IPS-11a (cell line): ENCODE results near the gene CHFR.
"Not testable (repeated sequence)": the region's sequence is repeated elsewhere in the genome, so short reads cannot be mapped to it uniquely, and the experiment has no call there.

Source experiments
- H3K4me3 ChIP-seq: one replicate; pipeline ENCODE4 v1.5.1; 2013; ENCODE audit warnings: low read depth, low read length, control low read depth

The CHFR gene

DNA sequence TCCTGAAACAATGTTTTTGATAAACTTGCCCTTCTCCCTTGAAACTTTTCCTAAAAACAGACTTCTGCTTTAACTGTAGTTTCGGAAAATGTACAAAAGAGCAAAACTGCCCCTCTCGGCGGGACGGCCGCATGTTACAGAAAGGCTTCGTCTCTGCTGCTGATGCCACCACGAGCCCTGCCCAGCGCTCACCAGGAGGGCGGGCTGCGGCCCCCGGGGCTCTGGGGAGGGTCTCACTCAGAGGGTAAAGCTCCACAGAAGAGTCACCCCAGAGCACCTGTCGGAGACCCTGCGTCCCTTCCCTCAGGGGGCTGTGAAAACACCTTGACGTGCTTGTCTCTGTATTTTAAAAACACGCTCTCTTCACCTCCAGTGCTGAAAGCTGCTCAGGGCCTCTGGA, 46.3 kb downstream of the CHFR start:
- no peak overlapping the region for H3K4me3 ChIP-seq

DNA sequence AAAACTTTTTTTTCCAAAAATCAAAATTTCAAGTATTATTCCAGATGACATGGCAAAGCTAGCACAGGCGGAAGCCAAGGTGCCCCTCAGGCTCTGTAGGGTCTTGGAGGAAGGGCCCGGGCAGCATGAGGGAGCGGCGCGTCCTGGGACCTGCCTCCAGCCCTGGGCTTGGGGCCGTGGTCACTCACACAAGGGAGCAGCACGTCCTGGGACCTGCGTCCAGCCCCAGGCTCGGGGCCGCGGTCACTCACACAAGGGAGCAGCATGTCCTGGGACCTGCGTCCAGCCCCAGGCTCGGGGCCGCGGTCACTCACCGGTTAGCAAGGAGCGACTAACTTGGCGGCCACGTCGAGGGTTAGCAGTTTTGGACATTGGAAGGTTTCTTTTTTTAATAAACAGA, 46.9 kb downstream of the CHFR start:
- no peak overlapping the region for H3K4me3 ChIP-seq

DNA sequence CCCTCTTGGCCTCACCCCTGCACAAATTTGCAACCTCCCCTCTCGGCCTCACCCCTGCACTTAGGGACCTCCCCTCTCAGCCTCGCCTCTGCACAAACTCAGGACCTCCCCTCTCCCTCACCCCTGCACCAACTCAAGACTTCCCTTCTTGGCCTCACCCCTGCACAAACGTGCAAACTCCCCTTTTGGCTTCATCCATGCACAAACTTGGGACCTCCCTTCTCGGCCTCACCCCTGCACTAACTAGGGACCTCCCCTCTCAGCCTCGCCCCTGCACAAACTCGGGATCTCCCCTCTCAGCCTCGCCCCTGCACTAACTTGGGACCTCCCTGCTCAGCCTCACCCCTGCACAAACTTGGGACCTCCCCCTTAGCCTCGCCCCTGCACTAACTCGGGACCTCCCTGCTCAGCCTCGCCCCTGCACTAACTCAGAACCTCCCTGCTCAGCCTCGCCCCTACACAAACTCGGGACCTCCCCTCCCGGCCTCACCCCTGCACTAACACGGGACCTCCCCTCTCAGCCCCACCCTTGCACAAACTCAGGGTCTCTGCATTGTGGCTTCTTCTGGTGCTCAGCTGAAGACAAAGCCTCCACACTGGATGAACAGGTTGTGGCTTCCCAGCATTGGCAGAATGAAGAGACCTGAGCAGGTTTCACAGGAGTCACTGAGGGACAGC, 47.7 kb downstream of the CHFR start:
- H3K4me3 ChIP-seq: no peak overlapping the region

DNA sequence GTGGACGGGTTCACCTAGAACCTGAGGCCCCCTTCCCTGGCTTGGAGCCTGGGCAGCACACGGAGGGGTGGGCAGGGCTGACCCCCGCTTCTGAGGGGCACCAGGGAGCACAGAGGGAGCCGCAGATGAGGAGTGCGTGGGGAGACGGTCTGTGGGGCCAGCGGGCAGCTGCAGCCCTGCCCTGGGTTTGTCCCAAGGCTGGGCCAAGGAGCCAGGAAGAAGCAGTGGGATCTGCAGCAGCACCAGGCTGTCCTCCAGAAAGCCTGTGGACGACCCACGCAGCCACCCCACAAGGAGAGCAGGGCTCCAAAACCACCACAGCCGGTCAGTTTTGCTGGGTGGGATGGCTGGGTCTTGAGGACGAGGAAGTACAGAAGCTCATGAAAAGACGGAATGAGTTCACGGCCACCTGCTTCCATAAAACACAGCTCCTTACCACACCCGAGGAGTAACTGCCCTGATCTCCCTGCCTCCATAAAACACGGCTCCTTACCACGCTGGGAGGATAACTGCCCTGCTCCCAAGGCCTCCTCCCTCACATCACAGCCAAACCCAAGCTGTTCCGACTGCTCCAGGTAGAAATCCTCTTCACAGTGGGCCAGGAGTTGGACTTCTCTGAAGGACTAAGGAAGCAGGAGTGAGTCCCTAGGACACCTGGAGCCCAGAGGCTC, 48.9 kb downstream of the CHFR start:
- H3K4me3 ChIP-seq: no peak overlapping the region

DNA sequence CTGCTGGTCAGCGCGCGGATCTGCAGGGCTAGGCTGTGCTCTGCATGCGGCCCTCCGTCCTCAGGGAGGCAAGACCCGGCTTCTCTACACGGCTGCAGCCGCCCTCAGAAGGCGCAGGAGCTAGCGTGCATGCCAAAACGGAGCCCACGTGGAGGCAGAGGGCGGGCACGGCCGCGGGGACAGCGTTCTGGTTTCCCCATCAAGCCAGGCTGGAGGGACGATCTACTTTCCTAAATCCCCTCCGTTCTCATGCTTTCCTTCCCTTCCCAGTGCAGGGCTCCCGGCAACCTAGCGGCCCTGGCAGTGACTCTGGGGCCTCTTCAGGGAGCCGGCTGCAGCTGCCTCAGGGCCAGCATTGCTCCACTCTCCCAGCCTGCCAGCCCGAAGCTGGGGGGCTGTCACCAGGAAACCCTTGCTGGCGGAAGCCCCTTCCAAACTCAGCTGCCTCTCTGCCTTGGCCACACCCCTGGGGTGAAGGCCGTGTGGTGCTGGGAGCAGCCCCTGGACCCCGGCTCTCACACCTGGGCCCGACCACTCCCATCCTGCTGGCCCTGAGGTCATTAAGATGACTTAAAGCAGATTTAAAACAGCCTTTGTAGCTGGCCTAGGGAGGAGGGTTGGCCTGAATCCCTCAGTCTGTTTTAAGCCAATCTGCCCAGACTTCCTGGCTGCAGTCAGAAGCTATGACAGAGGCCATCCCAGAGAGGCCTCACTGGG, 49.6 kb downstream of the CHFR start:
- H3K4me3 ChIP-seq: no peak overlapping the region

DNA sequence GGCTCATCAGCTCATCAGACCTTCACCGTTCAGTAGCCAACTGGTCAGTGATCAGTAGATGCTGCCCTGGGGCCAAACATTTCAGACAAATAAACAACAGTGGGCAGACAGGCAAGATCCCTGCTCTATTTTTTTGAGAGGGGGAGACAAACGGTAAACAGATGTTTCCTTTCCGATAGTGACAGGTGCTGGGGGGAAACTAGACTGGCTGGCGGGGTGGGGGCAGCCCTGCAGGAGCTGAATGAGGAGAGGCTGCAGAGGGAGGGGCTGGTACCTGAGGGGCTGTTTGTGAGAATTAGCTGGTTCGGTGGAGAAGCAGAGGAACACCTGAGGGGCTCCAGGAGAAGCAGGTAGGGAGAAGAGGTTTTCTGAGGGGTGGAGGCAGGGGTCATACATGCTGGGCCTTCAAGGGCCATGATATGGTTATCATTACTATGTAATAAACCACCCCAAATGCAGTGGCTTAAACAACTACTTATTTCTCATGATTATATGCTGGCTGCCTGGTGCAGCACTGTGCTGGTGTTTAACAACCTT, 50.5 kb downstream of the CHFR start:
- H3K4me3 ChIP-seq: no peak overlapping the region

DNA sequence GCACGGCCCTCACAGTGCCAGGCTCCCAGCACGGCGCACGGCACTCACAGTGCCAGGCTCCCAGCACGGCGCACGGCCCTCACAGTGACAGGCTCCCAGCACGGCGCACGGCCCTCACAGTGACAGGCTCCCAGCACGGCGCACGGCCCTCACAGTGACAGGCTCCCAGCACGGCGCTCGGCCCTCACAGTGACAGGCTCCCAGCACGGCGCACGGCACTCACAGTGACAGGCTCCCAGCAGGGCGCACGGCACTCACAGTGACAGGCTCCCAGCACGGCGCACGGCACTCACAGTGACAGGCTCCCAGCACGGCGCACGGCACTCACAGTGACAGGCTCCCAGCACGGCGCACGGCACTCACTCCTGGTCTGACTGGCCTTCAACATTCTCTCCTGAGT, 51.2 kb downstream of the CHFR start:
- H3K4me3 ChIP-seq: not testable (repeated sequence)

DNA sequence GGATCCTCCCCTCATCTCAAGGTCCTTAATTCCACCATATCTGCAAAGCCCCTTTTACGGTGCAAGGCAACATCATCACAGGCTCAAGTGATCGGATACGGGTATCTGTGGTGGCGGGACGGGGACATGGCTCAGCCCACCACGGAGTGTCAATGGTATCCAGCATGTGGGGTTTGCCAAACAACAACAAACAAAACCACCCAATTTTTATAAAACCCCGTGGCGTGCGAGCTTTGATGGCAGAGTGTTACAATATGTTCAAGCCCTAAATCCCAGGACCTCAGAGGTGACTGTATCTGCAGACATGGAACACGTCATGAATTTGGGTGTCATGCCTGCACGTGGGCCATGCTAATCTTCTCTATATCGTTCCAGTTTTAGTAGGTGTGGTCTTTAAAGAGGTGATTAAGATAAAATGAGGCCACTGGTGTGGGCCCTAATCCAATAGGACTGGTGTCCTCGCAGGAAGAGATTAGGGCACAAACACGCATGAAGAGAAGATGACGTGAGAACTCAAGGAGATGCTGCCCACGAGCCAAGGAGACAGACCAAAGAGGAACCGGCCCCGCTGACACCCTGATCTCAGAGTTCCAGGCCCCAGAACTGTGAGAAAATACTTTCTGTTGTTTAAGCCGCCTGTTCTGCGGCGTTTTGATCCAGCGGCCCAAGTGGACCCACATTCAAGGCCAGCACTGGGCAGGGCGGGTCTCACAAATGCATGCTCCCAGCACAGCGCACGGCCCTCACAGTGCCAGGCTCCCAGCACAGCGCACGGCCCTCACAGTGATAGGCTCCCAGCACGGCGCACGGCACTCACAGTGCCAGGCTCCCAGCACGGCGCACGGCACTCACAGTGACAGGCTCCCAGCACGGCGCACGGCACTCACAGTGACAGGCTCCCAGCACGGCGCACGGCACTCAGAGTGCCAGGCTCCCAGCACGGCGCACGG, 52.1 kb downstream of the CHFR start:
- no peak overlapping the region for H3K4me3 ChIP-seq

DNA sequence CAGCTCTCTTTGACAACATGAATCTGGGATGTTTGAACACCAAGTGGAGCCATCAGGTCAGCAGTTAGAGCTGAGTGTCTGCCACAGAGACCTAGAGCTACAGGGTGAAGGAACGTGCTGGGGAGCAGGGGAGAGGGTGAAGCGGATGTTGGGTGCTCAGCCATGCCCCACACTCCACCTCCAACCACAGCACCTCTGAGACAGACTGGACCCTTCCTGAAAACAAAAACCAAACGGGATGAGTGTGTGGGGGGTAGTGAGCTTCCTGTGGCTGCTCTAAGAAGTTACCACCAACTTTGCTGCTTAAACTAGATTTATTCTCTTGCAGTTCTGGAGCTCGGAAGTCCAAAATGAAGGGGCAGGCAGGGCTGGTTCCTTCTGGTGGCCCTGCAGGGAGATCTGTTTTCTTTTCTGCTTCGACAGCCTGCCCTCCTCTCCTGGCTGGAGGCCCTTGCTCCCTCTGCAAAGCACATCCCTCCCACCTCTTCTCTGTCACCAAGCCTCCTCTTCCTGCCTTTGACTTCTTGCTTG, 53.2 kb downstream of the CHFR start:
- H3K4me3 ChIP-seq: no peak overlapping the region

DNA sequence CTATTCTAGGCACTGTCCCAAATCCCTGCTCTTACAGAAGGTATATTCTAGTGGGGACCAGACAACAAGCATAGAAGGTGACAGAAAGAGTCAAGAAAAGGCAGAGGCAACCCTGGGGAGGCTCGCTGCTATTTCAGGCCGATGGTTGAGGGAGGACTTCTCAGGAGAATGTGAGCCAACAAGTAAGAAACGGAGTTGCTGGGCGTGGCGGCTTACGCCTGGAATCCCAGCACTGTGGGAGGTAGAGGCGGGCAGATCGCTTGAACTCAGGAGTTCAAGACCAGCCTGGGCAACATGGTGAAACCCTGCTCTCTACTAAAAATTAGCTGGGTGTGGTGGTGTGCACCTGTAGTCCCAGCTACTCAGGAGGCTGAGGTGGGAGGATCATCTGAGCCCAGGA, 54.1 kb downstream of the CHFR start:
- H3K4me3 ChIP-seq: no peak overlapping the region

DNA sequence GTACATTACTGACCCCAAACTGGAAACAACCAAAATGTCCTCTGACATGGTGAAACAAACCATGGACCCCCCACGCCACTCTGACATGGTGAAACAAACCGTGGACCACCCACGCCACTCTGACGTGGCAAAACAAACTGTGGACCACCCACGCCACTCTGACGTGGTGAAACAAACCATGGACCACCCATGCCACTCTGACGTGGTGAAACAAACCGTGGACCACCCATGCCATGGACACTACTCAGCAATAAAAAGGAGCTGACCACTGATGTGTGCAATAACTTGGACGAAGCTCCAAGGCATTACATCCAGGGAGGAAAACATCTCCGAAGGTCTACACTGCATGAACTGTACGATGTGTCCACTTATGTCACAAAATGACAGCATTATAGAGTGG, 55.6 kb downstream of the CHFR start:
- H3K4me3 ChIP-seq: no peak overlapping the region

DNA sequence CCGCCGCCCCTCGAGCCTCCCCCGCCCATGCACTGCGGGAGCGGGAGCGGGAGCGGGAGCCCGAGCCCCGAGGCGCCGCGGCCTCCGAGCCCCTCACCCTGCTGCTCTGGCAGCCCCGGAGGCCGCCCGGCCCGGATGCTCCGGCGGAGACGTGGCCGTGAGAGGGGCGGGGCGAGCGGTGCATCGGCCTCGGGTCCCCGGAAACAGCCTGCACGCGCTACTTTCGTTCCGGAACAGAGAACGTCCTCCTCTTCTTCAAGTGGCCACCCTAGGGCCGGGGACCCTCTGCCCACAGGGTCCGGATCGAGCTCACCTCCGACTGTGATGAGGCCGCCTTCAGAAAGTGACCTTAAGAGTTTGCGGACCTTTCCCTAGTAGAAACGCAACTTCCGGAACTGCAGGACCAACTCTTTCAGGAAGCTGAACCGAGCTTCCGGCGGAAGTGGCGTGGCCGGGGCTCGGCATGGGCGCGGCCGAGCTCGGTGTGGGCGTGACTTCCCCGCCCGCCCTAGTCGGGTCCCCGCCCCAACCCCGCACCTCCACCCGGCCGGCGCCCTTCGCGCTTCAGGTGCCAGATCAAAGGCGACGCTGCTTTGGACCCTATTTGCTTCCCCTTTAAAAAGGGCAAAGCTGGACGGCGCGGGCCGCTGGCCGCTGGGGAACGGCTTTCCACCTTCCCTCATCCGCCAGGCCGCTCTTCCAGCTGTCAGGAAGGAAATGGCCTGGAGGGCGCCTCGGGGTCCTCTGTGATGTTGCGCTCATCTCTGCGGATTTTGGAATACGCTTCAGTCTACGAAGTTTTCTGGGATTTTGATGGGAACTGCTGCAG, 58.5 kb downstream of the CHFR start, which contains the start of gene GOLGA3:
TSS of gene GOLGA3 (minus strand) at position 164 of the 829 bp plus-strand sequence. CDS start 6,741 bp downstream, outside the sequence.
- H3K4me3 ChIP-seq: peak within 1 kb of the TSS; percentile 94

DNA sequence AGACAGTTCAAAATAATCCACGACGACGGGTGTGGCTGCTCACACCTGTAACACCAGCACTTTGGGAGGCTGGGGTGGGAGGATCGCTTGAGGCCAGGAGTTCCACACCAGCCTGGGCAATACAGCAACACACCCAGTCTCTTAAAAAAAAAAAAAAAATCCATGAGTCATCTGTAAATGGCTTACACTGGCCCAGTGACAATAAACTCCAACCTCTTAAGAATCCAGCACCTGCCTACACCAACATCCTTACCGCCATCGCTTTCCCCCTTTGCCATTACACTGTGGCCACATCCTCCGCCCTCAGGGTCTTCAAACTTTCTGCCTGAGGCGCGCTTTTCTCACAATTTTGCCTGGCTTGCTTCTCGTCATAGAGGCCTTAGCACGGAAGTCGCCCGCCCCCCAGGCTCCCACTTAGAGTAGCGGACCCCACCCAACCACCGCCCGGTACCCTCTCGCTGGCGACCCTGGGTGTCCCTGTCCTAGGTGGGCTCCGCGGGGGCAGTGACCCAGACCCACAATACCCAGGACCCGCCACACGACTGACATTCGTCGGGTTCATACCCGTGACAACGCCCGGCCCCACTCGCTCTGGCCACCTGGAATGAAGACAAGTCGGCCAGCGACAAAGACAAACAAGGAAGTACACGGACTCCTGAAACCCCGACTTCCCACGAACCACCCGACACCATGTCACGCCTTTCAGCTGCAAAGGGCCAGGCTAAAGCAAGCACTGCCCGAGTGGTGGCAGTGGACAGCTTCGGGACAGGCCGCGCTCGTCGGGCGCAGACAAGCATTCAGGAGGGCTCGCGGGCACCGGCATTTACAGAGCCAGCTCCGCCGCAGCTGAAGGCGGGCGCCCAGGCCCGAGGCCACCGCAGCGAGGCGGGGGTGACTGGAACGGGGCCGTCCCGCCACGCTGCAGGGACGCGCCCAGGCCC, 59.4 kb downstream of the CHFR start:
- H3K4me3 ChIP-seq: peak overlapping the region; percentile 94

DNA sequence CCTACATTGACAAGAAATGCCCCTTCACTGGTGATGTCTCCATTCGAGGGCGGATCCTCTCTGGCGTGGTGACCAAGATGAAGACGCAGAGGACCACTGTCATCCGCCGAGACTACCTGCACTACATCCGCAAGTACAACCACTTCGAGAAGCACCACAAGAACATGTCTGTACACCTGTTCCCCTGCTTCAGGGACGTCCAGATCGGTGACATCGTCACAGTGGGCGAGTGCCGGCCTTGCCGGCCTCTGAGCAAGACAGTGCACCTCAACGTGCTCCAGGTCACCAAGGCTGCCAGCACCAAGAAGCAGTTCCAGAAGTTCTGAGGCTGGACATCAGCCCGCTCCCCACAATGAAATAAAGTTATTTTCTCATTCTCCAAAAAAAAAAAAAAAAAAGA, 61.5 kb downstream of the CHFR start:
- no peak overlapping the region for H3K4me3 ChIP-seq

DNA sequence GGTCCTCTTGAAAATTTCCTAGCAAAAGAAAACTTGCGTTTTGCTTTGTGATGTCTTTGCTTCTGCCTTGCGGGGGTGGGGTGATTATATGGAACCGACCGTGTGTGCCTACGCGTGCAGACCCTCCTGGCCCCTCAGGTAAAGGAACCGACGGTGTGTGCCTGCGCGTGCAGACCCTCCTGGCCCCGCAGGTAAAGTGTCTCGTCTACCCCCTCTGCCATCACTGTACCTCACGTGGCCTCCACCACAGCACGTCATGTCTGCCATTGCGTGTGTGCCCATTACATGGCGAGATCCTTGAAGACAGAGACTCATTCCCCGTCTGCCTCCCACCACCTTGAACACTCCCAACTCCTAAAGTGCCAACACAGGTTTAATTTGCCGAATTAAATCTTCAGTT, 62.3 kb downstream of the CHFR start:
- H3K4me3 ChIP-seq: no peak overlapping the region

DNA sequence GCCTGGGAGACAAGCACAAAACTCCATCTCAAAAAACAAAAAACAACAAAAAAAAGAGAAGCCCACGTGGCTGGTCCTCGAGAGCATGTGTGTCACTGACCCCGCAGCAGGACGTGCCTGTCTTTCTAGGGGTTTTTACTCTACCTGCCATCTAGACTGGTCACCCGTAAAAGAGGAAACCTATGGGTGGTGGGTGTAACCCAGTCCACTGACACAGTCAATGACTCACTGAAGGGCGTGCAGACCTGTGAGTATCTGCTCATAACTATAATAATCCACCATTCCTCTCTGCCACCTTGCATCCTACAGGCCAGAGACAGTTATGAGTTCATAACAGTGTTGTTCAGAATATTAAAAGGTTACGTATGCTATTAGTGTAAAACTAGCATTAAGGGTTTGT, 63.4 kb downstream of the CHFR start:
- no peak overlapping the region for H3K4me3 ChIP-seq

DNA sequence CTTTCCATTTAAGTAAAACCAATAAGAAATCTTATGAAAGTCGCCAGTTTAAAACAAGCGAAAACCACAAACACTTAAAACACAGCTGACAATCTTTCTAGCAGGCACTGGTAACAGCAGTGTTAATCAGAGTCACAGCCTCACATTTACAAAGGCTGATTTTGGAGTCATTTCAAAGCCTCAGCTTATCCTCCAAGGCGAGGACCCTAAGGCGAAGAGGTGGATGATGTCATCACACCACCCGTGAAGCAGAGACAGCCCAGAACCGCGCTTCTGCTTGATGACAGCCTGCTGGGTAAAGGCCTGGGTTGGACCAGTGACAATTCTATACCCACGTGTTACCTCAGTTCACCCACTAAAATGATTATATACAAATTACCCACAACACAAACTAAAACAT, 68.8 kb downstream of the CHFR start:
- no peak overlapping the region for H3K4me3 ChIP-seq

DNA sequence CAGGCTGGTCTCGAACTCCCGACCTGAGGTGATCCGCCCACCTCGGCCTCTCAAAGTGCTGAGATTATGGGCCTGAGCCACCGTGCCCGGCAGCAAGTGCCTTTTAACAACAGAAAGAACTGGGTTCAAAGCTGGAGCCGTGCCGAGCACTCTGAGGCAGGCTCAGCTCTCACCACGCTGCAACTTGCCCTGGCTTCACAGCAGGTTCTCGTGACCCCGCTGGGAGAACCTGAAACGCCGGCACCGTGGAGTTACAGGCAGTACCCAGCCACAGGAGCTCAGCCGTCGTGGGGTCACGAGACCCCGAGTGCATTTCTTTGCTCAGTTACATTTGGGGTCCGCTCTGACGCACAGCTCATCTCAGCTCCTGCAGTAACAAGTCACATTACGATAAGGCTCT, 73.2 kb downstream of the CHFR start:
- H3K4me3 ChIP-seq: no peak overlapping the region

DNA sequence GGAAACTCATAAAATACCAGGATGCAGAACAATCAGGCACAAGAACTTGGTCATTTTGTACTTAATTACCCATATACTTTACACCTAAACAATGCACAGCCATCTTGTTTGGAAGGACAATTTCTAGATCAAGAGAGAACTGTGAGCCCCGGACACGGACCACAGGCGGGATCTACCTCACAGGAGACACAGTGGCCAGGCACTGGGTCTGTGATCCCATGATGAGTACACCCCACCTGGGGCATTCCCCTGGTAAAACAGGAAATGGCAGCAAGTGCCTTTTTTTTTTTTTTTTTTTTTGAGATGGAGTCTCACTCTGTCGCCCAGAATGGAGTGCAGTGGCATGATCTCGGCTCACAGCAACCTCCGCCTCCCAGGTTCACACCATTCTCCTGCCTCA, 74.0 kb downstream of the CHFR start:
- no peak overlapping the region for H3K4me3 ChIP-seq
